ENCODE measurements around the gene C17orf50. TPM values are rescaled to one million over a fixed set of nuclear protein-coding genes. Genes with fewer than 3 reads are reported as not detected.
A peak's percentile ranks its signal among the peaks of the same experiment; 100 is the strongest.

C17orf50 gene
- total RNA-seq, 1 experiment from 2014 or later, result not detected

GRCh38 chr17:35795871-35796265 lies 35.2 kb downstream of the C17orf50 start:
- Histone ChIP-seq H4K20me1 (ENCODE audit: low read length) (no peaks in the 10 kb centered on the region), H3K9me2 (replicated peaks; ENCODE audit: low read length) (no peaks in the 10 kb centered on the region), H3K27me3 (ENCODE audit: low read length) (no peaks in the 10 kb centered on the region), H3K9ac (ENCODE audit: low read length) (no peak overlapping the region), H3F3A (ENCODE audit: low read length, unreplicated experiment) (no peaks in the 10 kb centered on the region), H3K4me1 (ENCODE audit: insufficient read depth, low read length) (peaks cover 10% of the 10 kb centered on the region; the same call in 1 of the 2 replicates), H3K9me3 (ENCODE audit: low read length) (no peaks in the 10 kb centered on the region), H3K4me3 (ENCODE audit: low read length) (peak overlapping the region; percentile 67), H3K4me2 (ENCODE audit: low read length) (peak overlapping the region; percentile 88), H2AFZ (ENCODE audit: low read length) (peak overlapping the region; percentile 80), H3K27ac (ENCODE audit: low read length) (no peak overlapping the region), H3K36me3 (ENCODE audit: low read depth, low read length) (no peaks in the 10 kb centered on the region), H3K79me2 (ENCODE audit: low read length) (no peaks in the 10 kb centered on the region)
- CTCF ChIA-PET, result no interaction called here
- no peak for ATAC-seq
- BruUV-seq (replicated peaks), result no TSS peak
- intact Hi-C loops (cut with micrococcal nuclease), result no loop called here
- no peak for DNase-seq
- TF ChIP-seq EZH2phosphoT487 (IDR thresholded peaks at IDR 0.05; ENCODE audit: borderline replicate concordance, low read length) (no peak), CTCF (conservative IDR thresholded peaks at IDR 0.05; ENCODE audit: low read depth, low read length) (no peak), EZH2 (IDR thresholded peaks at IDR 0.05; ENCODE audit: low read length, unreplicated experiment) (no peak)
- POLR2A ChIA-PET (ENCODE audit: unreplicated experiment), result no interaction called here

- no peak for TF ChIP-seq EZH2 (IDR thresholded peaks at IDR 0.05; ENCODE audit: low read length, unreplicated experiment)
- no peak for TF ChIP-seq EZH2phosphoT487 (IDR thresholded peaks at IDR 0.05; ENCODE audit: borderline replicate concordance, low read length)
- TF ChIP-seq CTCF (conservative IDR thresholded peaks at IDR 0.05; ENCODE audit: low read depth, low read length), result no peak
Measured at GRCh38 chr17:35796942-35797341, 36.3 kb downstream of the C17orf50 start.

GRCh38 chr17:35797370-35797769 lies 36.7 kb downstream of the C17orf50 start:
- Histone ChIP-seq H3K9me3 (ENCODE audit: low read length) (no peaks in the 10 kb centered on the region), H2AFZ (ENCODE audit: low read length) (no peak overlapping the region), H3K27me3 (ENCODE audit: low read length) (no peaks in the 10 kb centered on the region), H3K9me2 (replicated peaks; ENCODE audit: low read length) (no peaks in the 10 kb centered on the region), H3K9ac (ENCODE audit: low read length) (no peak overlapping the region), H3K4me2 (ENCODE audit: low read length) (no peak overlapping the region), H3K4me1 (ENCODE audit: insufficient read depth, low read length) (peaks cover 10% of the 10 kb centered on the region; the same call in 1 of the 2 replicates), H4K20me1 (ENCODE audit: low read length) (no peaks in the 10 kb centered on the region), H3K36me3 (ENCODE audit: low read depth, low read length) (no peaks in the 10 kb centered on the region), H3K4me3 (ENCODE audit: low read length) (no peak overlapping the region), H3K27ac (ENCODE audit: low read length) (no peak overlapping the region), H3F3A (ENCODE audit: low read length, unreplicated experiment) (no peaks in the 10 kb centered on the region), H3K79me2 (ENCODE audit: low read length) (no peaks in the 10 kb centered on the region)
- no TSS peak for BruUV-seq (replicated peaks)
- intact Hi-C loops (cut with micrococcal nuclease), result no loop called here
- POLR2A ChIA-PET (ENCODE audit: unreplicated experiment), result no interaction called here
- CTCF ChIA-PET, result no interaction called here
- ATAC-seq, result no peak
- TF ChIP-seq EZH2phosphoT487 (IDR thresholded peaks at IDR 0.05; ENCODE audit: borderline replicate concordance, low read length) (no peak), CTCF (conservative IDR thresholded peaks at IDR 0.05; ENCODE audit: low read depth, low read length) (no peak), EZH2 (IDR thresholded peaks at IDR 0.05; ENCODE audit: low read length, unreplicated experiment) (no peak)
- DNase-seq, result no peak

More at GRCh38 chr17:35796942-35797341, 36.3 kb downstream of the C17orf50 start:
- H3K9ac ChIP-seq (ENCODE audit: low read length), result no peak overlapping the region
- no peak overlapping the region for H3K27ac ChIP-seq (ENCODE audit: low read length)
- no peaks in the 10 kb centered on the region for H4K20me1 ChIP-seq (ENCODE audit: low read length)
- H3K36me3 ChIP-seq (ENCODE audit: low read depth, low read length), result no peaks in the 10 kb centered on the region
- H3K79me2 ChIP-seq (ENCODE audit: low read length), result no peaks in the 10 kb centered on the region
- no peak overlapping the region for H3K4me3 ChIP-seq (ENCODE audit: low read length)
- ATAC-seq (no peak), DNase-seq (no peak)
- intact Hi-C loops (cut with micrococcal nuclease), result no loop called here
- H3K4me2 ChIP-seq (ENCODE audit: low read length), result no peak overlapping the region
- no peaks in the 10 kb centered on the region for H3F3A ChIP-seq (ENCODE audit: low read length, unreplicated experiment)
- no peaks in the 10 kb centered on the region for H3K27me3 ChIP-seq (ENCODE audit: low read length)
- no peaks in the 10 kb centered on the region for H3K9me3 ChIP-seq (ENCODE audit: low read length)
- CTCF ChIA-PET, result no interaction called here
- BruUV-seq (replicated peaks), result no TSS peak
- no peak overlapping the region for H2AFZ ChIP-seq (ENCODE audit: low read length)
- H3K4me1 ChIP-seq (ENCODE audit: insufficient read depth, low read length), result peaks cover 10% of the 10 kb centered on the region; the same call in 1 of the 2 replicates
- no peaks in the 10 kb centered on the region for H3K9me2 ChIP-seq (replicated peaks; ENCODE audit: low read length)
- POLR2A ChIA-PET (ENCODE audit: unreplicated experiment), result no interaction called here

Measured in PC-3 (cell line).